WTC11 (cell line): ENCODE results near the gene CYYR1. TPM values are rescaled to one million over a fixed set of nuclear protein-coding genes. Genes with fewer than 3 reads are reported as not detected.

Source experiments
- ATAC-seq: fragments of 200-7000 bp; cut with Tn5 transposase; 2 replicates; pipeline ENCODE4 v1.10.0; 2021; ENCODE audit warnings: mild to moderate bottlenecking, moderate library complexity
- CTCF ChIA-PET: fragments of 300-600 bp; sonication (Branson Sonifier 250); formaldehyde crosslinking; loops from one replicate; lab custom pipeline; 2021; ENCODE audit warnings: antibody characterized with exemption; lab: Charles Lee
- POLR2A ChIA-PET: fragments of 350-600 bp; sonication (Branson Sonifier 250); formaldehyde crosslinking; loops from one replicate; lab custom pipeline; 2021; ENCODE audit warnings: antibody characterized with exemption; lab: Charles Lee
- DNase-seq: peaks from one replicate; pipeline ENCODE4 v3.0.0; 2021; ENCODE audit warnings: low spot score
- H3K27ac Mint-ChIP-seq: 2 replicates; pipeline ENCODE4 v1.8.0; 2021; ENCODE audit warnings: mixed read lengths
- H3K27me3 Mint-ChIP-seq: 2 replicates; pipeline ENCODE4 v1.8.0; 2021; ENCODE audit warnings: low read depth, mild to moderate bottlenecking, moderate library complexity, mixed read lengths
- H3K36me3 Mint-ChIP-seq: 2 replicates; pipeline ENCODE4 v1.8.0; 2021; ENCODE audit warnings: mixed read lengths
- H3K4me1 Mint-ChIP-seq: 2 replicates; pipeline ENCODE4 v1.8.0; 2022; ENCODE audit warnings: mixed read lengths
- H3K4me3 Mint-ChIP-seq: 2 replicates; pipeline ENCODE4 v1.8.0; 2021; ENCODE audit warnings: mild to moderate bottlenecking, moderate library complexity, mixed read lengths
- H3K9me3 Mint-ChIP-seq: 2 replicates; pipeline ENCODE4 v1.8.0; 2021; ENCODE audit warnings: mixed read lengths
- AFF4 ChIP-seq: sonication (generic); formaldehyde crosslinking; IDR thresholded peaks from 2 replicates; pipeline ENCODE4 v1.8.1; 2023; ENCODE audit warnings: mild to moderate bottlenecking, missing genetic modification reagents, borderline replicate concordance
- AR ChIP-seq: fragments of 250-450 bp; sonication (Bioruptor Pico); IDR thresholded peaks from 2 replicates; pipeline ENCODE4 v1.9.0; 2021; ENCODE audit warnings: mild to moderate bottlenecking
- CDX4 ChIP-seq: fragments of 250-450 bp; sonication (Bioruptor Pico); IDR thresholded peaks from 2 replicates; pipeline ENCODE4 v1.9.0; 2021; ENCODE audit warnings: moderate library complexity, mild to moderate bottlenecking, inconsistent platforms, borderline replicate concordance
- CREB1 ChIP-seq: sonication (generic); formaldehyde crosslinking; IDR thresholded peaks from 2 replicates; pipeline ENCODE4 v1.8.0; 2023; ENCODE audit warnings: mild to moderate bottlenecking, missing genetic modification reagents
- FOXP4 ChIP-seq: sonication (generic); formaldehyde crosslinking; IDR thresholded peaks from 2 replicates; pipeline ENCODE4 v1.8.0; 2022; ENCODE audit warnings: mild to moderate bottlenecking, missing genetic modification reagents
- GTF2I ChIP-seq: fragments of 250-450 bp; sonication (Bioruptor Pico); conservative IDR thresholded peaks from 2 replicates; pipeline ENCODE4 v1.4.0; 2021; ENCODE audit warnings: mild to moderate bottlenecking
- NFATC4 ChIP-seq: fragments of 250-450 bp; sonication (Bioruptor Pico); IDR thresholded peaks from 2 replicates; pipeline ENCODE4 v1.9.0; 2021; ENCODE audit warnings: mild to moderate bottlenecking
- NFYB ChIP-seq: sonication (generic); formaldehyde crosslinking; conservative IDR thresholded peaks from 2 replicates; pipeline ENCODE4 v1.8.0; 2022; ENCODE audit warnings: low read depth, missing genetic modification reagents
- SP1 ChIP-seq: sonication (generic); formaldehyde crosslinking; conservative IDR thresholded peaks from 2 replicates; pipeline ENCODE4 v1.8.1; 2022; ENCODE audit warnings: missing genetic modification reagents
- TEAD4 ChIP-seq: sonication (generic); formaldehyde crosslinking; IDR thresholded peaks from 2 replicates; pipeline ENCODE4 v1.8.0; 2022; ENCODE audit warnings: mild to moderate bottlenecking, missing genetic modification reagents
- USF1 ChIP-seq: sonication (generic); formaldehyde crosslinking; IDR thresholded peaks from 2 replicates; pipeline ENCODE4 v1.8.0; 2022; ENCODE audit warnings: mild to moderate bottlenecking, missing genetic modification reagents
- ZBTB43 ChIP-seq: sonication (generic); formaldehyde crosslinking; IDR thresholded peaks from 2 replicates; pipeline ENCODE4 v1.8.1; 2023; ENCODE audit warnings: mild to moderate bottlenecking, missing genetic modification reagents
- ZNF138 ChIP-seq: sonication (generic); formaldehyde crosslinking; conservative IDR thresholded peaks from 2 replicates; pipeline ENCODE4 v1.8.1; 2022; ENCODE audit warnings: mild to moderate bottlenecking, moderate library complexity, missing genetic modification reagents
- ZNF396 ChIP-seq: fragments of 250-450 bp; sonication (Bioruptor Pico); IDR thresholded peaks from 2 replicates; pipeline ENCODE4 v1.8.0; 2021; ENCODE audit warnings: mild to moderate bottlenecking, moderate library complexity, borderline replicate concordance
- total RNA-seq: library from RNA; stranded (reverse); gene quantifications from 3 replicates; pipeline ENCODE4 v1.2.3, GENCODE V29; 2021

The CYYR1 gene
- total RNA-seq, 1 experiment from 2014 or later = 29.3 TPM

GRCh38 chr21:26553898-26554297, 19.2 kb downstream of the CYYR1 start (continued):
- no peak for TF ChIP-seq TEAD4 (CRISPR knock-in tag)
- no peak for TF ChIP-seq GTF2I (CRISPR knock-in tag)
- no peak for TF ChIP-seq NFYB (CRISPR knock-in tag)
- TF ChIP-seq ZNF396 = no peak
- no peak for TF ChIP-seq FOXP4 (CRISPR knock-in tag)

GRCh38 chr21:26550326-26550725, 22.8 kb downstream of the CYYR1 start:
- Mint-ChIP-seq H3K4me3 (no peak overlapping the region), H3K9me3 (no peaks in the 10 kb centered on the region), H3K4me1 (peaks cover 20% of the 10 kb centered on the region), H3K27me3 (no peaks in the 10 kb centered on the region; the same call in 1 of the 2 replicates), H3K27ac (peak overlapping the region; percentile 68; the same call in 1 of the 2 replicates), H3K36me3 (peaks cover 8% of the 10 kb centered on the region)
- ChIA-PET POLR2A (no interaction called here), CTCF (no interaction called here)
- DNase-seq = no peak
- TF ChIP-seq NFATC4 (no peak), CREB1 (CRISPR knock-in tag) (no peak), USF1 (CRISPR knock-in tag) (no peak), NFYB (CRISPR knock-in tag) (no peak), ZNF138 (CRISPR knock-in tag) (no peak), SP1 (CRISPR knock-in tag) (no peak), CDX4 (no peak), ZBTB43 (CRISPR knock-in tag) (no peak), AFF4 (CRISPR knock-in tag) (no peak), AR (CRISPR knock-in tag) (no peak)
- no peak for ATAC-seq
